ENCODE measurements around the gene IMP3. TPM values are rescaled to one million over a fixed set of nuclear protein-coding genes. Genes with fewer than 3 reads are reported as not detected.
A peak's percentile ranks its signal among the peaks of the same experiment; 100 is the strongest.

IMP3 gene
- total RNA-seq, 1 donor from 2014 or later, result 27.7 TPM

DNA sequence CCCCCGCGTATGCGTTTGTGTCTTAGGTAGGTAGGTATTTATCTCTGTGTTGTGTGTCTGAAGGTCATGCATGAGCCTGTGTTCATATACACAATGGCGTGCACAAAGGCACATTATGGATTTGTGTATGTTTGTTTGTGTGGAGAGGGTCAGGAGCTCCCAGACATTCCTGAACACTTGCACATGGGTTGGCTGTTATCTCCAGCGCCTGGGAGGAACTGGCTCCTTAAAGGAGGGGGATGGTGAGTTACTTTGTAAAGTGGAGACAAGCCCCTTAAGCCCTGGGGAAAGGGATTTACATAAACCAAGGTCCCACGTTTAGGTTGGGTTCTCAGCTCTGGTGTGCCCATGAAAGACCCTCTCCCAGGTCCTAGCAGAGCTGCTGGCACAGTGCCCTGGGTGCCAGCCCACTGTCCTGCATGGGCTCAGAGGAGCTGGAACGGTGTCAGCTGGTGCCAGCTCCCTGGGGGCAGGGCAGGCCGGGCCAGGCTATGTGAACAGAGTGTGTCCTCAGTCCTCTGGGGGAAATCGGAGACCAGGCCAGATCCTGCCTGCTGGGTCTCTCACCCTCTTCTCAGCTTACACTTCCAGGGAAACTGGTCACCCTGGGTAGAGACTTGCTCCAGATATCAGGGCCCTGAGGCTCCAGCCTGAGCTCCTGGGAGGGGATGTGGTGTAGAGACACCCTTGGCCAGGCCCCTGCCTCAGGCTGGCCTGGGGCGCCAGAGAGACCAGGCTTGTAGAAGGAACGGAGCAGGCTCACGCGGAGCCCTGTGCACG lies 32.8 kb upstream of the IMP3 start:
- DNase-seq (ENCODE audit: low spot score), result peak; percentile 92

DNA sequence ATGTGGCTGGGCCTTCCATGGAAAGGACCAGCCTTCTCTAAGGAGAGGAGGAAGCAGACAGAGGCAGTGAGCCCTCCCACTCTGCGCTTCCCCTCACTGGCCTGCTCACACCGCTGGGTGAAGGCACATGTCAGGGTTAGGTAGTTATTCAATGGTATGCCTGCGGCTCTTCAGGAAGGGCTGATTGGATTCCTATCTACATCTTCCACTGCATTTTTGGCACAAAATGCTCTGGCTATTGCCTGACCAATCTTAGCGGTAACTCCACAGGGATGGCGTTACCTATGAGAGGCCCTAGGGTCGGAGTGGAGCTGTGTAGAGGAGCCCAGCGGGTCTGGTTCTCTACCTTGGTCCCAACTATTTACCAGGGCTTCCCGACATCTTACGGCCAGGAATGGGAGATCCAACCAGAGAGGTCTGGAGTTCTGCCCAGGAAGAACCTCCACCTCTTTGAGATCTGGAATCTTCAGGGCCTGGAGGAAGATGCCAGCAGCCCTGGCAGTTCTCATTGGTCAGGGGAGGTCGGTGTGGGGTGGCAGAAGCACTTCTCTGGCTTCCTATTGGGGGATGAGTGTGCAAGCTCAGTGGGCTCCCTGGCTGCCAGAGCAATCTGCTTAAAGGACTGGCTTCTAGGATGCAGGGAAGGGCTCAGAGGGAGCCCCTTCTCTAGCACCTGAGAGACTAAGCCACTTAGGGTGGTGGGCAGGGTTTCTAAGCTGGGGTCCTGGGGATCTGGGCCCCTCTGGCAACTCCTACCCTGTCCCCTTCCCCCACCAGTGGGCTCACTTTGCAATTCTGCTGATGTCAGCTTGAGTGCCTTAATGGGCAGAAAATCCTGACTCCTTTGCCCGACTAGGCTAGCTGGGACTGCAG lies 31.9 kb upstream of the IMP3 start:
- DNase-seq (ENCODE audit: low spot score), result peak; percentile 72

DNA sequence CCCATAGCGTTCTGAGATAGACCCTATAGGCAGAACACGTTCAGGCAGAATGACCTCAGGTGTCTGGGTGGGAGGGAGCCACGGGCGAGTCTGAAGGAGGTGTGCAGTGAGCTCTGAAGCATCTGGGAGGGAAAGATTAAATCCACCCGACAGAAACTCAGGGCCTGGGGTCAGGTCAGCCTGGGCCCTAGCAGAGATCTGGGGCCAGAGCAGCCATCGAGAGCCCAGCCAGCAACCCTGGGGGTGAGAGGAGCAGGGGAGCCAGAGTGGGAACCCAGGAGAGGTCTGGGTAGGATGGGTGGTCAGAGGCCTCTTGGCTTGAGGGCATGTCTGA lies 29.8 kb upstream of the IMP3 start:
- no peak for DNase-seq (ENCODE audit: low spot score)

DNA sequence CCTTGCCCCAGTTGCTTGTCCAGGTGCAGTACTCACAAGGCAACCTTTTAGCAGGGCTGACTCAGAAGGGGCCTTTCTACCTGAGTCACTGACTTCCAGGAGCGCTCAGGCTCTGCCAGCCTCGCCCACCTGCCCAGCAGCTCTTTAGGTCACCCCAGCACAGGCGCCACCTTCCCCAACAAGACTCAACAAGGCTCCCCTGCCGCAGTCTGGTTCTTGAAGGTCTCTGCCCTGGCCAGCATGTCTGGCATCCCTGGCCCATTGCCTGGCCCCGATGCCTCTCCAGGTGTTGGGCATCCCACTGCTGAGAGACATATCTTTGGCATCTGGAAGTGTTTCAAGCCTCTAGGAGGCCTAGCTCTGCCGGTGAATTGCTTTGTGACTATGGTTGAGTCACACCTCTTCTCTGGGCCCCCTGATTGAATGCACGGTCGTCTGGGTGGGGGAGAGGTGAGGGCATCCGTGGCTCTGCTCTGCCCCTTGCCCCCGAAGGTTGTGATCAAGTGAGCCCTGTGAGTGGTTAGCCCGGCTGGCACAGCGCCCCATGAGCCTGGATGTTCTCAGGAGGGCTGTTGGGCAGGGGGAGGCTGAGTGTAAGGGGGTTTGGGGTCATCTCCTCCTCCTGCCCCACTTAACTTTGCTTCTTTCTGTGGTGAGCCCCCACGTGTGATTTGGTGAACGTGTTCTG lies 29.3 kb upstream of the IMP3 start:
- no peak for DNase-seq (ENCODE audit: low spot score)

DNA sequence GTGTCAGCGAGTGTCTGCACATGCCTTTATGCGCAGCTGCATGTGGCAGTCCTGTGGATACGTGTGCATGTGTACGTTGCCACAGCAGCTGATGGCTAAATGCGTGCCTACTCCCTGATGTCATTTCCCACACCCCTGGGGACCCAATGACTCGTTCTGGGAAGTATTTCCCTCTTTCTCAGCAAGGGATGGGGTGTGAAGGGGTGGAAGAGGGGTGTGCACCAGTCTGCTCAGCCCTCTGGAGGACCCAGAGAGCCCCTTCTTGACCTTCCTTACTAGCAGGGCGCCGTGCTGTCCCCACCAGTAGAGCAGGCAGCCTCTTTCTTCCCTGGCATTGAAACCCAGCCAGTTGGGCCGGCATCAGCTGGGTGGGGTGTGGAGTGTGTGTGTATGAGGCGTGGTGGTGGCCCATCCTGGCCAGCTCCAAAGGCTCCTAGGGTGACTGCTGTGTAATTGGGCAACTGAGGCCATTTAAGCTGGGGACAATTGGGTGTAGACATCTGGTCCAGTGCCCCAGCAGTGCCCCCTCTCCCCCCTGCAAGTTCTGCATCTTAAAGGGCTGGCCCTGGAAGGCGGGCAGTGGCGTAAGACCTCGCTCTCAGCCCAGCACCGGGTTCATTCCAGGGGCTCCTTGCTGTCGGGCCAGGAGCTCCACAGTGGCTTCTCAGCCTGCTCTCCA lies 26.9 kb upstream of the IMP3 start:
- DNase-seq (ENCODE audit: low spot score), result peak; percentile 89

DNA sequence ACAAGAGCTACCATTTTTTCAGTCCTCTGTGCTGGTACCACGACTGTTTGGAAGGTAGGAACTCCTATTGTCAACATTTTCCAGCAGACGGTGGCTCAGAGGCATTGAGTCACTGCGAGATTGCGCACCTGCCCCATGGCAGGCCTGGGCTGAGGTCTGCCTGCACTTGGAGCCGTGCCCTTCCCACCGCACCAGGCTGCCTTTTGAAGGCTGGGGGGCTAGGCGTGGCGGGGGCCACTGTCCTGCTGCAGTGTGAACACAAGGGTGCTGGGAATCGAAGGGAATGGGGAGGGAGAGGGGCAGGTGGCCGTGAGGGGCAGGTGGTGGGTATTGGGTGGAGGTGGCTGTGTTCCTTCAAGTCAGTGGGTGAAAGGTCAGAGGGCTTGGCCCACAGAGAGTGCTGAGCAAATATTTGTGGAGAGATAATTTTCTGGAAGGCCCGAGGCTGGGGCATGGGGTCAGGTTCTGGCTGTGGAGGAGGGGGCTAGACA lies 24.0 kb upstream of the IMP3 start:
- no peak for DNase-seq (ENCODE audit: low spot score)

DNA sequence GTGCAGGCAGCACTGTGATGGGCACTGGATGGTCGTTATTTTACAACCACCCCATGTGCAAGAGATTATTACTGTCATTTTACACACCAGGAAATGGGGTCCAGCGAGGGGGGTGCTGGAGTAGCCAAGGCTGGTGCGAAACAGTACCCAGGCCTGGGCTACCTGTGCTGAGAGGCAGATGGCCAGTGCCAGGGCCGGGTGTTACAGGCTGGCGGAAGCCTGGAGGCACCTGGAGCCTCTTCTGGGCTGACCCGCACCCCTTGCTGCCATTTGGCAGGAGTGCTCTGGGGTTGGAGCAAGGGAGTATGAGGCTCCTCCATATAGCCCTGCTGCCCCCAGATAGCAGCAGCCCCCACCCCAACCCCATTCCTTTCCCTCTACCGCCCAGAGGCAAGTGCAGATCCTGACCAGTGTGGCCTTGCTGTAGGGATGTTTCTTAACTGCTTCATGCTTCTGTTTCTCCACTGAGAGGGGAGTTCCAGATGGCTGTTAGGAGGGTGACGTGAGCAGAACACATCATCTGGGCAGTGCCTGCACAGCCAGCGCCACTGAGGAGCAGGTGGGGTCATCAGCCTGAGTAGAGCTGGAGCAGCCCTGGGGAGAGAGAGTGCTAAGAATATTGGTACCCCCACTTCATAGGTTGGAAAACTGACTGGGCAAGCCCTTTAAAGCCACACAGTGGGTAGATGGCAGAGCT lies 22.9 kb upstream of the IMP3 start:
- DNase-seq (ENCODE audit: low spot score), result no peak

DNA sequence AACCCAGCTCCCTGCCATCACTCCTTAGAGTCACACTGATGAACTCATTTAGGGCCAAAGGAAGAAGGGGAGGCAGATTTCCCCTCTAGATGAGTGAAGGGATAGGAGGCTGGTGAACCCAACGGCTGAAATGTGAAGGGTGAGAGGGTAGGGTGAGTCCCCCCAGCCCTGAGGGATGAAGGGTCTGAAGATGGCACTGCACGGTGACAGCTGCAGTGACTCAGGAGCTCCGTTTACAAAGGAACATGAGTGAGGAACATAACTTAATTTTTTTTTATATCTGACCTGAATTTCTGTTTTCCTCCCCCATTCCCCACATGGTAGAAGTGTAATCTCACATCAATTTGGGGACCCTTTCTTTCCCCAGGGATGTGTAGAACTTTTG lies 21.7 kb upstream of the IMP3 start:
- DNase-seq (ENCODE audit: low spot score), result no peak

DNA sequence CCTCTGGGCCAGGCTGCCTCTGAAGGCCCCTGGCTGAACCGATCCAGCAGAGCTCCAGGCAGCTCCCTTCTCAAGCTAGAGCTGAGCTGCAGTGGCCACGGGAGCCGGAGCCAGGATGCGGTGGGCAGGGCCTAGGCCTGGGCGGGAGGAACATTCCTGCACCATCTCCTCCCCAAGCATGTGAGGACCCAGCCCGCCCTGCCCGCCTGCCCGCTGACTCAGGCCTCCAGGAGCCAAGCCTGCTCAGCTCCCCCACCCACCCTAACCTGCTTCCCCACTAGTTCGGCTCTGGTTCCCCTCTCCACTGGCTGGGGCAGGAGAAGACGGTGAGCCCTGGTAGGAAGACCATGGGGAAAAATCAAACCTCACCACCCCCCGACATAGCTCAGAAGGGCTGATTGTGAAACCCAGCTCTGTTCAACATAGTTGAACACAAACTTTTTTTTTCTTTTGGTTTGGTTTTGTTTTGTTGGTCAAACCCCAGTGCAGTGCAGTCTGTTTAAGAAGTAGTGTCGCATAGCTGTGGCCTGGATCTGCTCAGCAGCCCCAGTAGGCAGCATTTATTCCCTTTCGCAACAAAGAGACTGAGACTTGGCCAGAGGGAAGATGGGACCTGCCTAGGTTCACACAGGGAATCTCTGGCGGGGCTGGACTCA lies 21.2 kb upstream of the IMP3 start:
- peak; percentile 97 for DNase-seq (ENCODE audit: low spot score)

DNA sequence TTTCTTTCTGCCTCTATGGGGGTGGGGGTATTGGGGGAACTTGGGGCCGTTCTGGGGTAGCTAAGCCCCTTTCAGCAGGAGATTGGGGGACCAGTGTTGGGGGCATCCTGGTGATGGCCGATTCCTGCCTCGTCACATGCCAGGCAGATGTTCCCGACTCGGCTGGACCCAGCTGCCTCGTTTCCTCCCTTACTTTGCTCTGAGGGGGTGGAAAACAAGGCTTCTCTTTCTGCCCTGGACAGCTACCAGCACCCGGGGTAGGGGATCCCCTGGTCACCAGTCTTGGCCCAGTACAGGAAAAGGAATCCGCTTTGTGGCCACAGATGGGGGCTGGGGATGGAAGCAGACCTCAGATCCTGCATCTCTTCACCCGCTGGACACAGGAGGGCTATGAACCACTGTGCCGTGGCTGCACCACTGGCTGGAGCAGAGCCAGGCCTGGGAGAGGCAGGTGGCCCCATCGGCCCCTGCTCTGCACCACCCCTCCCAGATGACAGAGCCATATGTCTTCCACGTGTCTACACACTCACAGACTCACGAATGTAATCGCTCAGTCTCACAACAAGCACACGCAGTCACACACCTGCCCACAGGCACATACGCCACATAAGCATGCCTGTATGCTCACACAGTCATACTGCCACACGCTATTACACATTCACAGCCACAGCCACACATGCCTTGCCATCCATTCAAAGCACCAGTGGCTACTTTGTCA lies 20.1 kb upstream of the IMP3 start:
- DNase-seq (ENCODE audit: low spot score), result no peak

GRCh38 chr15:75659141-75659771 lies 19.2 kb upstream of the IMP3 start:
- DNase-seq (ENCODE audit: low spot score), result no peak

DNA sequence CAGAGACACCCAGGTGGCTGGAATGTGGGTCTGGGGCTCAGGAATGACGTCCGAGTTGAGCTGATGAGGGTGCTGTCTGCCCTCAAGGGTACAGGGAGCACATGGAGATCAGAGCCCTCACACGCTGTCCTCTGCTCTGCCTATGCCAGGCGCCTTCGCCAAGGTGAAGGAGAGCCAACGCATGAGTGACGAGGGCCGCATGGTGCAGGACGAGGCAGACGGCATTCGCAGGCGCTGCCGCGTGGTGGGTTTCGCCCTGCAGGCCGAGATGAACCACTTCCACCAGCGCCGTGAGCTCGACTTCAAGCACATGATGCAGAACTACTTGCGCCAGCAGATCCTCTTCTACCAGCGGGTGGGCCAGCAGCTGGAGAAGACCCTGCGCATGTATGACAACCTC lies 16.8 kb upstream of the IMP3 start:
- no peak for DNase-seq (ENCODE audit: low spot score)

DNA sequence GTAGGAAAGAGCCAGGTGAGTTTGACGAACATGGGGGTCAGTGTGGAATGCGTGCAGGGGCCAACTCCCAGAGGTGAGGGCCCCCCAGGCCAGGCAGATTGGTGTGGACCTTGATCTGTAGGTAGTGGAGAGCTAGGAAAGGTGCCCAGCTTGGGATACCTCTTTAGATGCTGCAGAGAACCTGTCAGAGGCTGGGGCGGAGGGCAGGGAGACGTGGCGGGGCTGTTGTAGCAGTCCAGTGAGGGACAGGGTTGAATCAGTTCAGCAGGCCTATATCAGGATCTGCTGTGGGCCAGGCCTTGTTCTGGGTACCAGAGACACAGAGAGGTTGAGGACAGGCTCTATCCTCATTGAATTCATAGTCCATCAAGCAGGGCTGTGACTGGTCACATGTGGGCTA lies 16.3 kb upstream of the IMP3 start:
- DNase-seq (ENCODE audit: low spot score), result no peak

GRCh38 chr15:75655931-75656330 lies 15.9 kb upstream of the IMP3 start:
- no peak for DNase-seq (ENCODE audit: low spot score)

GRCh38 chr15:75654201-75654907 lies 14.3 kb upstream of the IMP3 start:
- DNase-seq (ENCODE audit: low spot score), result no peak

DNA sequence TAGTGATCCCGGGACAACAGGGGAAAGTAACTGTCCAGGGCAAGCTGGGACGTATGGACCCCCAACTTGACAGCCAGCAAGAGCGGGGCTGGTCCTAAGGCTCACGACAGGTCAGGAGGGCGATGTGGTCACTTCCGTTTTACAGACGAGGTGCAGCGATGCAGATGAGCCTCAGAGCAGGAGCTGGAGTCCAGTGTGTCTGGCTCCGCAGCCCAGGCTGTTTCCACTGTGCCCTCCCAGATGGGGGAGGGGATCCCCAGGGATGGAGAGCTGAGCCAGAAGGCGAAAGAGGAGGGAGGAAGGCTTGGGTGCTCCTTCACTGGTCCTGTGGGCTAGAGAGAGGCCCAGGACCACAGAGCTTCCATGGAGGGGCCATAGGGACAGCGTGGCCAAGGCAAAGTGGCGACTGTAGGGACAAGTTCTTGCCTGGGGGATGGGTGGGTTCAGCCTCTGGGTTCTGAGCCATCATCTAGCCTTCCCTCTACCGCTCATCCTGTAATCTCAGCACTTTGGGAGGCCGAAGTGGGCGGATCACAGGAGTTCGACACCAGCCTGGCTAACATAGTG lies 13.4 kb upstream of the IMP3 start:
- DNase-seq (ENCODE audit: low spot score), result no peak

- DNase-seq (ENCODE audit: low spot score), result no peak
These were observed 12.0 kb upstream of the IMP3 start for GRCh38 chr15:75651810-75652543.

Measured in umbilical cord (tissue), 2 donors.